Upper lobe of right lung (tissue), 1 donor: ENCODE measurements around the gene GDA. TPM values are rescaled to one million over a fixed set of nuclear protein-coding genes. Genes with fewer than 3 reads are reported as not detected.

Source experiments
- ATAC-seq: fragments of 200-7000 bp; cut with Tn5 transposase; one replicate; pipeline ENCODE4 v1.9.1; 2020; ENCODE audit warnings: mild to moderate bottlenecking, moderate library complexity
- DNase-seq: peaks from one replicate; pipeline ENCODE4 v3.0.0-alpha.2; 2020
- H3K27ac ChIP-seq: fragments of 200-600 bp; one replicate; pipeline ENCODE4 v1.8.0; 2022
- H3K27me3 ChIP-seq: fragments of 200-600 bp; one replicate; pipeline ENCODE4 v1.8.0; 2022; ENCODE audit warnings: mild to moderate bottlenecking
- H3K36me3 ChIP-seq: fragments of 200-600 bp; one replicate; pipeline ENCODE4 v1.8.0; 2022
- H3K4me1 ChIP-seq: fragments of 200-600 bp; one replicate; pipeline ENCODE4 v1.8.0; 2022
- H3K4me3 ChIP-seq: fragments of 200-600 bp; one replicate; pipeline ENCODE4 v1.8.0; 2022; ENCODE audit warnings: mild to moderate bottlenecking
- H3K9me3 ChIP-seq: fragments of 200-600 bp; one replicate; pipeline ENCODE4 v1.8.0; 2022
- CTCF ChIP-seq: fragments of 200-600 bp; IDR thresholded peaks from one replicate; pipeline ENCODE4 v1.8.0; 2022; ENCODE audit warnings: antibody characterized with exemption
- intact Hi-C: fragments of 100-400 bp; cut with DNase I; formaldehyde crosslinking; loops from one replicate; pipeline ENCODE4 v1.11.0; 2022
- total RNA-seq: library from RNA; stranded (reverse); fragmentation: NEBNext Ultra II Directional; extraction: Animal tissue kit (Norgen Biotek cat#: 25700); gene quantifications from one replicate; pipeline ENCODE4 v1.2.1, GENCODE V29; 2021
- donor health status: DM: no; HTN: yes; CAD: no; lungs with severe emphysema.

The GDA gene
- total RNA-seq, 1 donor from 2014 or later = 0.20 TPM

- no peak for TF ChIP-seq CTCF
- Histone ChIP-seq H3K36me3 (no peaks in the 10 kb centered on the region), H3K9me3 (no peaks in the 10 kb centered on the region), H3K4me1 (no peaks in the 10 kb centered on the region), H3K4me3 (no peak overlapping the region), H3K27ac (no peak overlapping the region), H3K27me3 (no peaks in the 10 kb centered on the region)
- no peak for DNase-seq
- intact Hi-C loops = no loop called here
- ATAC-seq = no peak
Observed at GRCh38 chr9:72207278-72207677, 58.0 kb downstream of the GDA start.

DNA sequence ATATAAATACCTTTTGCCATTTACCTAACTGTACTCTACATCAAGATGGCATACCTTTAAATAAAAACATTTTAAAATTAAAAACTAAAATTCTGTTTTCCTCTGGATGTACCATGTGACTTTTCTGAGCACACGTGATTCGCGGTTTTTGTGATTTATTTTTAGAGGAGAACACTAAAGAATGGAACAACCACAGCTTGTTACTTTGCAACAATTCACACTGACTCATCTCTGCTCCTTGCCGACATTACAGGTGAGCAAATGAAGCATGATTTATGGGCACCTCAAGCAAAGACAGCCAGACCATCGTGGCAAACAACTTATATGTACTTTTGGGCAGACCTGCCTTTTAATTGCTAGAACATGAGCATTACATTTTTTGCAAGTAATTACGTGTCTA is 61.3 kb downstream of the GDA start:
- no peak for DNase-seq
- H3K4me1 ChIP-seq = no peaks in the 10 kb centered on the region
- no peak overlapping the region for H3K4me3 ChIP-seq
- no peaks in the 10 kb centered on the region for H3K27me3 ChIP-seq
- TF ChIP-seq CTCF = no peak
- H3K36me3 ChIP-seq = no peaks in the 10 kb centered on the region
- no peak overlapping the region for H3K27ac ChIP-seq
- no peaks in the 10 kb centered on the region for H3K9me3 ChIP-seq
- ATAC-seq = no peak
- intact Hi-C loops = no loop called here

DNA sequence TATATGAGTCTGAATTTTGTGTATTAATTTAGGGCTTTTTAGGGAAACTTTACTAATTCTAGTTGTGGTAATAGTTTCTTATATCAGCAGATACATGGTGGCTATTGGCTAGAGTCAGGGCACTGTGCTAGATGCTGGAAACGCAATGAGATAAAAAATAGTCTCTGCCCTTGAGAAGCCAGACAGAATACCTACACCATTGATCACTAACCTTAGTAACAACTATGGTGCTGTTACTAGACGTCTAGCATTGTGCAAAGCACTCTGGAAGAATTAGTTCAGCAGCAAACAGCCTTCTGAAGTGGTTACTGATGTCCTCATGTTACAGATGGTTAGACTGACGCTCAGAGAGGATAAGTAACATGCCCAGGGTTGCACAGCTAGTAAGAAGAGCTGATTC is 61.8 kb downstream of the GDA start:
- H3K27ac ChIP-seq = no peak overlapping the region
- DNase-seq = no peak
- H3K9me3 ChIP-seq = no peaks in the 10 kb centered on the region
- no peaks in the 10 kb centered on the region for H3K4me1 ChIP-seq
- TF ChIP-seq CTCF = no peak
- intact Hi-C loops = no loop called here
- no peak for ATAC-seq
- H3K36me3 ChIP-seq = no peaks in the 10 kb centered on the region
- H3K27me3 ChIP-seq = no peaks in the 10 kb centered on the region
- no peak overlapping the region for H3K4me3 ChIP-seq

- DNase-seq = no peak
- ATAC-seq = no peak
- Histone ChIP-seq H3K36me3 (no peaks in the 10 kb centered on the region), H3K4me1 (no peaks in the 10 kb centered on the region), H3K4me3 (no peak overlapping the region), H3K27ac (no peak overlapping the region), H3K9me3 (no peaks in the 10 kb centered on the region), H3K27me3 (no peaks in the 10 kb centered on the region)
- intact Hi-C loops = no loop called here
- TF ChIP-seq CTCF = no peak
Observed at GRCh38 chr9:72213906-72214305, 64.7 kb downstream of the GDA start.

DNA sequence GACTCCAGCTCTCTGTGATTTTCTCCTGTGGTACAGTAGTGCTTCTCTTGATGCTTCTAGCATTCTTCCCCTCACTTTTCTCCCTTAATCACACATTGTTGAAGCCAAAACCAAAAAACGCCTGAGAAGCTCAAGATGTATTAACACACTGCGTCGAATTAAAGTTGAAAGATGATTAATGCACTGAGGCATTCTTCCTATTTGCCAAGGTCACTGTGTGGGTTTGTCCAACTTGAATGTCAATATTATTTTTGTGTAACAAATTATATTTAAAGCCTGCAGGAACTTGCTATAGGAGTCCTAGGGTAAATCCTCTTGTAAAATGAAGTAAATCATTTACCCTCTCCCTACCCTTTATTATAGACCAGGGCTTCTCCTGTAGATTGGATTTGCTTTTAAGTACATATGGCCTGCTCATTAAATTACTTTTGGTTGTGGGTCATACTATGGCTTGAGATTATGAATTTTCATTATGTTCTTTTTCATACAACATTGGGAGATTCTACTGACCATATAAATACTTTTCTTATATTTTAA is 68.1 kb downstream of the GDA start:
- no peaks in the 10 kb centered on the region for H3K36me3 ChIP-seq
- intact Hi-C loops = no loop called here
- ATAC-seq (no peak), DNase-seq (no peak)
- no peaks in the 10 kb centered on the region for H3K27me3 ChIP-seq
- no peaks in the 10 kb centered on the region for H3K4me1 ChIP-seq
- H3K4me3 ChIP-seq = no peak overlapping the region
- no peak for TF ChIP-seq CTCF
- H3K9me3 ChIP-seq = no peaks in the 10 kb centered on the region
- H3K27ac ChIP-seq = no peak overlapping the region

DNA sequence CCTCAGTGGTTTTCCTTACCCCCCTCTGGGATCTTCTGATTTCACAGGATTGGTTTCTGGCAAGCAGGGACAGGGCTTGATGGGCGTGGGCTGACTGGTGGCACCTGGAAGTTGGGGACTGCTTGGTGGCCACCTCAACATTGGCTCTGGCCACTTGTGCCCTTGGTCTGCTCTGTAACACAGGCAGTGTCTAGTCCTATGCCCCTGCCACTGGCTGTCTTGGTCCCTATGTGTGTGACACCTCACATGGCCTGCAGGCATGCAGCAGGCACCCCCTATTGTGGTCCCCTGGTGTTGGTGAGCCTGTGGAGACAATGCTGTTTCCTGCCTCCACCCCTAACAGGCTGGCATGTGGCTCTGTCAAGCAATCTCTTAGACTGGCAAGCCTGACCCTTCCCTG is 71.3 kb downstream of the GDA start:
- intact Hi-C loops = no loop called here
- no peak overlapping the region for H3K4me3 ChIP-seq
- DNase-seq (no peak), ATAC-seq (no peak)
- H3K4me1 ChIP-seq = no peaks in the 10 kb centered on the region
- no peaks in the 10 kb centered on the region for H3K27me3 ChIP-seq
- no peaks in the 10 kb centered on the region for H3K9me3 ChIP-seq
- H3K36me3 ChIP-seq = no peaks in the 10 kb centered on the region
- no peak overlapping the region for H3K27ac ChIP-seq
- no peak for TF ChIP-seq CTCF
